ENCODE data around the gene GTF2H4. TPM values are rescaled to one million over a fixed set of nuclear protein-coding genes. Genes with fewer than 3 reads are reported as not detected.

Gene GTF2H4
- total and polyA plus RNA-seq, 2 experiments from 2014 or later: 20.7 to 25.8 TPM

GRCh38 chr6:30947231-30947630, 39.2 kb downstream of the GTF2H4 start:
- Histone ChIP-seq H3K9me3 (ENCODE audit: low read depth) (no peaks in the 10 kb centered on the region), H3K4me3 (no peak overlapping the region), H3K4me1 (ENCODE audit: low read depth) (no peaks in the 10 kb centered on the region), H3K27me3 (no peaks in the 10 kb centered on the region), H3K27ac (no peak overlapping the region), H3K36me3 (no peaks in the 10 kb centered on the region)
- DNase-seq (ENCODE audit: low read depth in 1 of 2, low spot score in 1 of 2): no peak
- TF ChIP-seq, protein P1, sequence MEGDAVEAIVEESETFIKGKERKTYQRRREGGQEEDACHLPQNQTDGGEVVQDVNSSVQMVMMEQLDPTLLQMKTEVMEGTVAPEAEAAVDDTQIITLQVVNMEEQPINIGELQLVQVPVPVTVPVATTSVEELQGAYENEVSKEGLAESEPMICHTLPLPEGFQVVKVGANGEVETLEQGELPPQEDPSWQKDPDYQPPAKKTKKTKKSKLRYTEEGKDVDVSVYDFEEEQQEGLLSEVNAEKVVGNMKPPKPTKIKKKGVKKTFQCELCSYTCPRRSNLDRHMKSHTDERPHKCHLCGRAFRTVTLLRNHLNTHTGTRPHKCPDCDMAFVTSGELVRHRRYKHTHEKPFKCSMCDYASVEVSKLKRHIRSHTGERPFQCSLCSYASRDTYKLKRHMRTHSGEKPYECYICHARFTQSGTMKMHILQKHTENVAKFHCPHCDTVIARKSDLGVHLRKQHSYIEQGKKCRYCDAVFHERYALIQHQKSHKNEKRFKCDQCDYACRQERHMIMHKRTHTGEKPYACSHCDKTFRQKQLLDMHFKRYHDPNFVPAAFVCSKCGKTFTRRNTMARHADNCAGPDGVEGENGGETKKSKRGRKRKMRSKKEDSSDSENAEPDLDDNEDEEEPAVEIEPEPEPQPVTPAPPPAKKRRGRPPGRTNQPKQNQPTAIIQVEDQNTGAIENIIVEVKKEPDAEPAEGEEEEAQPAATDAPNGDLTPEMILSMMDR (IDR thresholded peaks at IDR 0.05; ENCODE audit: low read depth, low read length): no peak

DNA sequence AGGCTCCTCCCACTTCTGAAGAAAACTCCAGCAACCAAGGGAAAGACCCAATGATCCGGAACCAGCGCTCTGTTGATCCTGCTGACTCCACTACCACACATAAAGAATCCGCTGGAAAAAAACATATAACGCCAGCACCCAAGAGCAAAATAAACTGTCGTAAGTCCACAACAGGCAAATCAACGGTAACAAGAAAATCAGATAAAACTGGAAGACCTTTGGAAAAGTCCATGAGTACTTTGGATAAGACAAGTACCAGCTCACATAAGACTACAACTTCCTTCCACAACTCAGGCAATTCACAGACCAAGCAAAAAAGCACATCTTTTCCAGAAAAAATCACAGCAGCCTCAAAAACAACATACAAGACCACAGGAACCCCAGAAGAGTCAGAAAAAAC, 40.8 kb downstream of the GTF2H4 start:
- TF ChIP-seq, protein P1 (IDR thresholded peaks at IDR 0.05; ENCODE audit: low read depth, low read length): no peak
- Histone ChIP-seq H3K36me3 (no peaks in the 10 kb centered on the region), H3K9me3 (ENCODE audit: low read depth) (no peaks in the 10 kb centered on the region)

GRCh38 chr6:30951907-30952469, 44.0 kb downstream of the GTF2H4 start:
- no peaks in the 10 kb centered on the region for H3K36me3 ChIP-seq
- H3K9me3 ChIP-seq (ENCODE audit: low read depth): no peaks in the 10 kb centered on the region
- no peak overlapping the region for H3K4me3 ChIP-seq
- peaks cover 7% of the 10 kb centered on the region for H3K4me1 ChIP-seq (ENCODE audit: low read depth)
- no peak for DNase-seq (ENCODE audit: low read depth in 1 of 2, low spot score in 1 of 2)
- no peak overlapping the region for H3K27ac ChIP-seq
- TF ChIP-seq, protein P1 (IDR thresholded peaks at IDR 0.05; ENCODE audit: low read depth, low read length): no peak
- H3K27me3 ChIP-seq: peaks cover 2% of the 10 kb centered on the region

More for the DNA sequence above, 40.8 kb downstream of the GTF2H4 start:
- no peak overlapping the region for H3K4me3 ChIP-seq
- no peak for DNase-seq (ENCODE audit: low read depth in 1 of 2, low spot score in 1 of 2)
- H3K27ac ChIP-seq: no peak overlapping the region
- H3K27me3 ChIP-seq: no peaks in the 10 kb centered on the region
- H3K4me1 ChIP-seq (ENCODE audit: low read depth): no peaks in the 10 kb centered on the region

- H3K9me3 ChIP-seq (ENCODE audit: low read depth): no peaks in the 10 kb centered on the region
- H3K4me1 ChIP-seq (ENCODE audit: low read depth): peaks cover 7% of the 10 kb centered on the region
- H3K27me3 ChIP-seq: peaks cover 6% of the 10 kb centered on the region
- H3K4me3 ChIP-seq: peak overlapping the region; percentile 12
- TF ChIP-seq, protein P1 (IDR thresholded peaks at IDR 0.05; ENCODE audit: low read depth, low read length): no peak
- H3K27ac ChIP-seq: no peak overlapping the region
- no peak for DNase-seq (ENCODE audit: low read depth in 1 of 2, low spot score in 1 of 2)
- H3K36me3 ChIP-seq: no peaks in the 10 kb centered on the region
Observed at GRCh38 chr6:30954631-30955366, 46.8 kb downstream of the GTF2H4 start.

GRCh38 chr6:30955367-30956042, 47.5 kb downstream of the GTF2H4 start:
- Histone ChIP-seq H3K27me3 (peaks cover 6% of the 10 kb centered on the region), H3K4me1 (ENCODE audit: low read depth) (peaks cover 7% of the 10 kb centered on the region), H3K27ac (no peak overlapping the region), H3K4me3 (peak overlapping the region; percentile 12), H3K9me3 (ENCODE audit: low read depth) (no peaks in the 10 kb centered on the region), H3K36me3 (no peaks in the 10 kb centered on the region)
- DNase-seq (ENCODE audit: low read depth in 1 of 2, low spot score in 1 of 2): peak; percentile 36 to 65
- TF ChIP-seq, protein P1 (IDR thresholded peaks at IDR 0.05; ENCODE audit: low read depth, low read length): no peak

All from cardiac muscle cell (in vitro differentiated cells and primary cell).